ENCODE measurements around the gene TCF3.

DNA sequence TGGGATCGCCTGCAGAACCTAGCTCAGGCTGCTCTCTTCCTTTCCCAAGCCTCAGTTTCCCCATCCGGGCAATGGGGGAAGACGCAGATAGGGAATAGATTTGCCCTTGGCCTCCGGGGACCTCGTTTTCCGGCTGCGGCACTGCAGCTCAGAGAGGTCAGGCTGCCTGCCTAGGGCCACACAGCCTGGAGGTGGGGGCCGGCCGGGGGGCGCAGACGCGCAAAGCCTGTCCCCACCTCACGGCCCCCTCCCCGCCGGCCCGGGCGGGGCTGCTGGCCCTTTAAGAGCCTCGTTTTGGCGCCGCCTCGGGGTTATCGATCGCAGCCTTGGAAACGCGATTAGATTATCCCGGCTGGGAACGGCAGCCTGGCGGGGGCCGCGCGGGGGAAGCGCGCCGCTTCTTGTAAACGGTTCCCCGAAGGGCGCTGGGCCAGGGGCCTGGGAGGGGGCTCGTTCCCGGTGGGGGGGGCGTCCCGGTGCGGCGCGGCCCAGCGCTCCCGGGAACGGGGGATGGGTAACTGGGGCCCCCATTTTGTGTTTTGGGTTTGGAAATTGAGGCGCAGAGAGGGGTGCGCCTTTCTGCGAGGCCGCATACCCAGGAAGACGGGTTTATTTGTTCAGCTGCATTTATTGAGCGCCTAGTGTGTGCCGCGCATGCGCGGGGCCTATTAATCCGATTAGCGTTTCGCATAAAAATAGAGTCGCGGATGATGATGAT is 23.4 kb upstream of the TCF3 start:
- TF ChIP-seq, protein P1, sequence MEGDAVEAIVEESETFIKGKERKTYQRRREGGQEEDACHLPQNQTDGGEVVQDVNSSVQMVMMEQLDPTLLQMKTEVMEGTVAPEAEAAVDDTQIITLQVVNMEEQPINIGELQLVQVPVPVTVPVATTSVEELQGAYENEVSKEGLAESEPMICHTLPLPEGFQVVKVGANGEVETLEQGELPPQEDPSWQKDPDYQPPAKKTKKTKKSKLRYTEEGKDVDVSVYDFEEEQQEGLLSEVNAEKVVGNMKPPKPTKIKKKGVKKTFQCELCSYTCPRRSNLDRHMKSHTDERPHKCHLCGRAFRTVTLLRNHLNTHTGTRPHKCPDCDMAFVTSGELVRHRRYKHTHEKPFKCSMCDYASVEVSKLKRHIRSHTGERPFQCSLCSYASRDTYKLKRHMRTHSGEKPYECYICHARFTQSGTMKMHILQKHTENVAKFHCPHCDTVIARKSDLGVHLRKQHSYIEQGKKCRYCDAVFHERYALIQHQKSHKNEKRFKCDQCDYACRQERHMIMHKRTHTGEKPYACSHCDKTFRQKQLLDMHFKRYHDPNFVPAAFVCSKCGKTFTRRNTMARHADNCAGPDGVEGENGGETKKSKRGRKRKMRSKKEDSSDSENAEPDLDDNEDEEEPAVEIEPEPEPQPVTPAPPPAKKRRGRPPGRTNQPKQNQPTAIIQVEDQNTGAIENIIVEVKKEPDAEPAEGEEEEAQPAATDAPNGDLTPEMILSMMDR (IDR thresholded peaks at IDR 0.05) = no peak
- TF ChIP-seq POLR2A (IDR thresholded peaks at IDR 0.05) = no peak

All from lower leg skin (tissue), 3 donors.